ENCODE results near the gene PPP1R8. TPM values are rescaled to one million over a fixed set of nuclear protein-coding genes. Genes with fewer than 3 reads are reported as not detected.
"Not testable (repeated sequence)": the region's sequence is repeated elsewhere in the genome, so short reads cannot be mapped to it uniquely, and the experiment has no call there.

Gene PPP1R8
- total RNA-seq, 3 donors from 2014 or later (not counting 1 experiment from before 2014, with no cell fraction given) = 25.6 to 36.4 (median 28.0) TPM

DNA sequence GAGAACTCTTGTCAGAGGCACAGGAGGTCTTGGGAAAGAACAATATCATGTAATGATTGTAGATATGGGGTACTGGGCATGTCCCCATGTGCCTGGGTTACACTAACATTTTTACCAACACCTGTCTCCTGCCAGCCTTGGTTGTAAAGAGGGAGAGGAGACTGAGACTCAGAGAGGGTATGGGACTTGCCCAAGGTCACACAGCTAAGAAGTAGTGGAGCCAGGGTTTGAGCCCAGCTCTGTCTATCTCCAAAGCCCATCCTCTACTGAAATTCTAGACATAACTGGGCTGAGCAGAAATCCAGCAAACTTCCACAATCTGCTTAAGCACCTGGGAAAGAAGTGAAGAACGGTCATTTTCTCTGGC lies 39.1 kb downstream of the PPP1R8 start:
- H3K9me3 ChIP-seq (ENCODE audit: control insufficient read depth, insufficient read depth, low read length) = no peaks in the 10 kb centered on the region
- no peaks in the 10 kb centered on the region for H3K36me3 Mint-ChIP-seq
- TF ChIP-seq, protein P1, sequence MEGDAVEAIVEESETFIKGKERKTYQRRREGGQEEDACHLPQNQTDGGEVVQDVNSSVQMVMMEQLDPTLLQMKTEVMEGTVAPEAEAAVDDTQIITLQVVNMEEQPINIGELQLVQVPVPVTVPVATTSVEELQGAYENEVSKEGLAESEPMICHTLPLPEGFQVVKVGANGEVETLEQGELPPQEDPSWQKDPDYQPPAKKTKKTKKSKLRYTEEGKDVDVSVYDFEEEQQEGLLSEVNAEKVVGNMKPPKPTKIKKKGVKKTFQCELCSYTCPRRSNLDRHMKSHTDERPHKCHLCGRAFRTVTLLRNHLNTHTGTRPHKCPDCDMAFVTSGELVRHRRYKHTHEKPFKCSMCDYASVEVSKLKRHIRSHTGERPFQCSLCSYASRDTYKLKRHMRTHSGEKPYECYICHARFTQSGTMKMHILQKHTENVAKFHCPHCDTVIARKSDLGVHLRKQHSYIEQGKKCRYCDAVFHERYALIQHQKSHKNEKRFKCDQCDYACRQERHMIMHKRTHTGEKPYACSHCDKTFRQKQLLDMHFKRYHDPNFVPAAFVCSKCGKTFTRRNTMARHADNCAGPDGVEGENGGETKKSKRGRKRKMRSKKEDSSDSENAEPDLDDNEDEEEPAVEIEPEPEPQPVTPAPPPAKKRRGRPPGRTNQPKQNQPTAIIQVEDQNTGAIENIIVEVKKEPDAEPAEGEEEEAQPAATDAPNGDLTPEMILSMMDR (IDR thresholded peaks at IDR 0.05) = no peak
- H3K4me3 Mint-ChIP-seq = peak overlapping the region; percentile 73
- ATAC-seq (no peak), DNase-seq (no peak)
- H3K4me1 ChIP-seq (ENCODE audit: control insufficient read depth, insufficient read depth, low read length) = peaks cover 63% of the 10 kb centered on the region
- no peaks in the 10 kb centered on the region for H3K9me3 Mint-ChIP-seq
- peak overlapping the region; percentile 77 for H3K27ac ChIP-seq (ENCODE audit: low read length)
- peak overlapping the region; percentile 91 to 94 for H3K27ac Mint-ChIP-seq
- 80% methylated on average over 1 of the region's 1 CpG for WGBS (ENCODE audit: insufficient coverage)
- H3K4me1 Mint-ChIP-seq = peaks cover 29 to 44% of the 10 kb centered on the region in 2 donors
- H3K27me3 Mint-ChIP-seq (ENCODE audit: low read depth in 2 of 2) = no peaks in the 10 kb centered on the region
- no peak overlapping the region for H3K4me3 ChIP-seq (ENCODE audit: low read length)
- intact Hi-C loops (cut with micrococcal nuclease) = loop anchor here (5.0 kb wide), 1 partner anchor 123 kb away; no protein-coding TSS in a partner anchor
- H3K27me3 ChIP-seq (ENCODE audit: control insufficient read depth, insufficient read depth, low read length) = no peaks in the 10 kb centered on the region
- H3K36me3 ChIP-seq (ENCODE audit: control insufficient read depth, insufficient read depth, low read length) = no peaks in the 10 kb centered on the region

DNA sequence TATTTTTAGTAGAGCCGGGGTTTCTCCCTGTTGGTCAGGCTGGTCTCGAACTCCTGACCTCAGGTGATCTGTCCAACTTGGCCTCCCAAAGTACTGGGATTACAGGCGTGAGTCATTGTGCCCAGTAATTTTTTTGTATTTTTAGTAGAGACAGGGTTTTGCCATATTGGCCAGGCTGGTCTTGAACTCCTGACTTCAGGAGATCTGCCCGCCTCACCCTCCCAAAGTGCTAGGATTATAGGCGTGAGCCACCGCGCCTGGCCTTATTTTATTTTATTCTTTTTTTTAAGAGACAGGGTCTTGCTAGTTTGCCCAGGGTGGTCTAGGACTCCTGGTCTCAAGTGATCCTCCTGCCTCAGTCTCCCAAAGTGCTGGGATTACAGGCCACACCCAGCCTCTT lies 40.5 kb downstream of the PPP1R8 start:
- H3K36me3 ChIP-seq (ENCODE audit: control insufficient read depth, insufficient read depth, low read length); H3K27me3 Mint-ChIP-seq (ENCODE audit: low read depth in 2 of 2); H3K27me3 ChIP-seq (ENCODE audit: control insufficient read depth, insufficient read depth, low read length); H3K9me3 Mint-ChIP-seq; H3K27ac ChIP-seq (ENCODE audit: low read length); ATAC-seq; H3K27ac Mint-ChIP-seq; DNase-seq; H3K36me3 Mint-ChIP-seq; H3K4me3 ChIP-seq (ENCODE audit: low read length); H3K9me3 ChIP-seq (ENCODE audit: control insufficient read depth, insufficient read depth, low read length): not testable (repeated sequence)
- intact Hi-C loops (cut with micrococcal nuclease) = loop anchor here (5.0 kb wide), 1 partner anchor 121 kb away; no protein-coding TSS in a partner anchor
- 93% methylated on average over 7 of the region's 7 CpGs for WGBS (ENCODE audit: insufficient coverage)
- Mint-ChIP-seq H3K4me3 (peak overlapping the region; percentile 81), H3K4me1 (peaks cover 36 to 55% of the 10 kb centered on the region in 2 donors)
- peaks cover 71% of the 10 kb centered on the region for H3K4me1 ChIP-seq (ENCODE audit: control insufficient read depth, insufficient read depth, low read length)

GRCh38 chr1:27872059-27872801 lies 41.6 kb downstream of the PPP1R8 start, which contains the start of gene THEMIS2:
THEMIS2 (plus strand) TSS chr1:27872544; CDS start chr1:27872572, 28 bp downstream.
- H3K27ac Mint-ChIP-seq = peak within 1 kb of the TSS; percentile 91 to 95
- H3K4me1 ChIP-seq (ENCODE audit: control insufficient read depth, insufficient read depth, low read length) = peaks cover 78% of the 10 kb centered on the region
- 8% methylated on average over 52 of the region's 53 CpGs for WGBS (ENCODE audit: insufficient coverage)

More at GRCh38 chr1:27872059-27872801, 41.6 kb downstream of the PPP1R8 start, which contains the start of gene THEMIS2:
- DNase-seq (peak; percentile 70 to 84), ATAC-seq (peak; percentile 66 to 83 (median 75))
- Histone ChIP-seq H3K27me3 (ENCODE audit: control insufficient read depth, insufficient read depth, low read length) (no peaks in the 10 kb centered on the region), H3K27ac (ENCODE audit: low read length) (peak within 1 kb of the TSS; percentile 91), H3K4me3 (ENCODE audit: low read length) (peak within 1 kb of the TSS; percentile 92), H3K9me3 (ENCODE audit: control insufficient read depth, insufficient read depth, low read length) (no peaks in the 10 kb centered on the region), H3K36me3 (ENCODE audit: control insufficient read depth, insufficient read depth, low read length) (peaks cover 11% of the 10 kb centered on the region)
- peak within 1 kb of the TSS; percentile 94 for H3K4me3 Mint-ChIP-seq
- no peaks in the 10 kb centered on the region for H3K27me3 Mint-ChIP-seq (ENCODE audit: low read depth in 2 of 2)
- intact Hi-C loops (cut with micrococcal nuclease) = loop anchor here (5.0 kb wide), 1 partner anchor 120 kb away; no protein-coding TSS in a partner anchor
- TF ChIP-seq, protein P1 (IDR thresholded peaks at IDR 0.05) = no peak
- H3K4me1 Mint-ChIP-seq = peaks cover 36 to 61% of the 10 kb centered on the region in 2 donors
- no peaks in the 10 kb centered on the region for H3K36me3 Mint-ChIP-seq
- no peaks in the 10 kb centered on the region for H3K9me3 Mint-ChIP-seq
